Esophagus muscularis mucosa (tissue), 4 donors: ENCODE data around the gene KCTD11. TPM values are rescaled to one million over a fixed set of nuclear protein-coding genes. Genes with fewer than 3 reads are reported as not detected.

ENCODE experiments used
- DNase-seq: peaks from one replicate; pipeline ENCODE4 v3.0.0-alpha.2; 2017; ENCODE audit errors: extremely low spot score
- H3K27ac ChIP-seq, 4 donors: fragments of 200-600 bp; sonication (generic); replicated peaks in 1 of 4; 1 replicate in 3 of 4; 2 replicates in 1 of 4; pipeline ENCODE4 v1.5.1; 2016 to 2019; ENCODE audit warnings: mild to moderate bottlenecking in 1 of 4
- H3K27me3 ChIP-seq, 4 donors: fragments of 200-600 bp; sonication (generic); one replicate each; pipeline versions ENCODE4 v1.5.1 to v1.6.0; 2016 to 2019
- H3K36me3 ChIP-seq, 4 donors: fragments of 200-600 bp; sonication (generic); one replicate each; pipeline ENCODE4 v1.5.1; 2016 to 2019
- H3K4me1 ChIP-seq, 4 donors: fragments of 200-600 bp; sonication (generic); one replicate each; pipeline ENCODE4 v1.5.1; 2016 to 2019
- H3K4me3 ChIP-seq, 4 donors: fragments of 200-600 bp; sonication (generic); 1 replicate in 2 of 4; 2 replicates in 2 of 4; pipeline ENCODE4 v1.5.1; 2016 to 2019; ENCODE audit warnings: mild to moderate bottlenecking in 4 of 4, moderate library complexity in 1 of 4
- H3K9me3 ChIP-seq, 4 donors: fragments of 200-600 bp; sonication (generic); 1 replicate in 3 of 4; 2 replicates in 1 of 4; pipeline ENCODE4 v1.5.1; 2016 to 2019
- CTCF ChIP-seq, 3 experiments: fragments of 200-600 bp in 2 of 3; fragments of 450-650 bp in 1 of 3; sonication (generic) in 2 of 3; IDR thresholded peaks; one replicate each; pipeline ENCODE4 v1.5.1; 2017 to 2019; ENCODE audit warnings: antibody characterized with exemption in 3 of 3, mild to moderate bottlenecking in 2 of 3, moderate library complexity in 1 of 3
- EP300 ChIP-seq: sonication (generic); formaldehyde crosslinking; IDR thresholded peaks from one replicate; pipeline ENCODE4 v1.6.1; 2017; ENCODE audit warnings: antibody characterized with exemption
- POLR2A ChIP-seq: fragments of 450-650 bp; IDR thresholded peaks from one replicate; pipeline ENCODE4 v1.6.1; 2017; ENCODE audit warnings: antibody characterized with exemption, moderate library complexity, mild to moderate bottlenecking, low read depth
- POLR2AphosphoS5 ChIP-seq, 2 donors: sonication (generic); formaldehyde crosslinking; IDR thresholded peaks; one replicate each; pipeline ENCODE4 v1.6.1; 2017; ENCODE audit warnings: antibody characterized with exemption in 2 of 2
- WGBS: methylation state at CpG from one replicate; pipeline ENCODE4 v1.1.5; 2018; 5-methylcytosine and 5-hydroxymethylcytosine counted together
- intact Hi-C: fragments of 100-400 bp; cut with DNase I; formaldehyde crosslinking; loops from one replicate; pipeline ENCODE4 v1.15.1; 2023
- total RNA-seq, 4 donors: library from RNA; depleted of rRNA; stranded (reverse); fragments of >200 nt; gene quantifications; one replicate each; pipeline versions ENCODE4 v1.1.0 to v1.2.1, GENCODE V29; 2016

Gene KCTD11
- total RNA-seq: 10 to 100 TPM in 2 of 4 donors, 1 to 10 TPM in 2; 9.1 to 18.2 (median 13.3) TPM

- H3K27me3 ChIP-seq: no peaks in the 10 kb centered on the region
- intact Hi-C loops: loop anchor here (5.0 kb wide), 1 partner anchor 50 kb away; the partner anchor contains the start of gene TMEM256
- H3K4me3 ChIP-seq: peak within 1 kb of the TSS; percentile 86 to 98 (median 90)
- H3K36me3 ChIP-seq: no peaks in the 10 kb centered on the region
- H3K27ac ChIP-seq: peak within 1 kb of the TSS; percentile 98 to 100 (median 99)
- 0% methylated on average over 1 of the region's 91 CpGs for WGBS
- peak; percentile 96 for DNase-seq
- H3K4me1 ChIP-seq: peaks cover 24 to 77% (median 71%) of the 10 kb centered on the region in 4 donors
- no peaks in the 10 kb centered on the region for H3K9me3 ChIP-seq
- peak; percentile 73 for TF ChIP-seq POLR2AphosphoS5 (IDR thresholded peaks at IDR 0.05)
- no peak for TF ChIP-seq EP300
- TF ChIP-seq POLR2A: peak; percentile 22
- peak; percentile 47 to 74 (median 61) for TF ChIP-seq CTCF (IDR thresholded peaks at IDR 0.05)
Measured at GRCh38 chr17:7351665-7352502, at the start of gene KCTD11. Gene KCTD11, plus strand, starts transcription at chr17:7352162.

- no peak for DNase-seq
- Histone ChIP-seq H3K27ac (no peak overlapping the region), H3K36me3 (no peaks in the 10 kb centered on the region), H3K27me3 (no peaks in the 10 kb centered on the region), H3K4me1 (peaks cover 9 to 19% (median 15%) of the 10 kb centered on the region in 4 donors), H3K9me3 (no peaks in the 10 kb centered on the region), H3K4me3 (no peak overlapping the region)
- no peak for TF ChIP-seq EP300
- intact Hi-C loops: no loop called here
- 92% methylated on average over 7 of the region's 7 CpGs for WGBS
Measured at GRCh38 chr17:7304179-7304578, 47.8 kb upstream of the KCTD11 start.

- TF ChIP-seq CTCF (IDR thresholded peaks at IDR 0.05) (peak in 1 of 3 experiments; percentile 19), POLR2AphosphoS5 (IDR thresholded peaks at IDR 0.05) (peak; percentile 92 to 99), POLR2A (peak; percentile 96), EP300 (no peak)
- Histone ChIP-seq H3K4me1 (peaks cover 31 to 46% (median 39%) of the 10 kb centered on the region in 4 donors), H3K4me3 (peak within 1 kb of the TSS; percentile 95 to 100 (median 96)), H3K9me3 (no peaks in the 10 kb centered on the region), H3K27ac (peak within 1 kb of the TSS; percentile 95 to 100 (median 100)), H3K36me3 (peaks cover 23 to 28% (median 26%) of the 10 kb centered on the region in 4 donors), H3K27me3 (no peaks in the 10 kb centered on the region)
- WGBS: under 1% methylated on average over 58 of the region's 64 CpGs
- DNase-seq: peak; percentile 100
- intact Hi-C loops: no loop called here
Measured at GRCh38 chr17:7306911-7307685, 44.9 kb upstream of the KCTD11 start, which contains the start of gene EIF5A. Gene EIF5A, plus strand, starts transcription at chr17:7307628. Its CDS starts 2,008 bp downstream, at chr17:7309636.

- Histone ChIP-seq H3K27me3 (no peaks in the 10 kb centered on the region), H3K4me3 (peak overlapping the region; percentile 95 to 100 (median 96)), H3K9me3 (no peaks in the 10 kb centered on the region), H3K36me3 (peaks cover 31 to 36% (median 35%) of the 10 kb centered on the region in 4 donors), H3K4me1 (peaks cover 38 to 55% (median 47%) of the 10 kb centered on the region in 4 donors), H3K27ac (peak overlapping the region; percentile 95 to 100 (median 100))
- WGBS: 1% methylated on average over 50 of the region's 104 CpGs
- intact Hi-C loops: no loop called here
- DNase-seq: no peak
- TF ChIP-seq EP300: no peak
- peak in 1 of 3 experiments; percentile 22 for TF ChIP-seq CTCF (IDR thresholded peaks at IDR 0.05)
Measured at GRCh38 chr17:7307686-7308624, 44.0 kb upstream of the KCTD11 start.
